GM12878 (cell line): Measurements from ENCODE around the gene S100A14. TPM values are rescaled to one million over a fixed set of nuclear protein-coding genes. Genes with fewer than 3 reads are reported as not detected.

Experiments used
- ATAC-seq: fragments of 200-7000 bp; cut with Tn5 transposase; 3 replicates; pipeline ENCODE4 v1.9.1; 2020; ENCODE audit warnings: mild to moderate bottlenecking, moderate library complexity
- BruUV-seq: library from RNA; stranded (reverse); fragments of 400-500 nt; replicated peaks from 2 replicates; lab custom pipeline; 2021; lab: Mats Ljungman, UMichigan
- CTCF ChIA-PET: fragments of 300-600 bp; sonication (Branson Sonifier 250); formaldehyde crosslinking; extraction: SDS; loops from one replicate; lab custom pipeline; 2021; ENCODE audit warnings: inconsistent platforms; lab: Yijun Ruan, JAX
- POLR2A ChIA-PET: fragments of 350-600 bp; formaldehyde crosslinking; extraction: SDS; loops from one replicate; lab custom pipeline; 2021; ENCODE audit warnings: inconsistent platforms; lab: Charles Lee
- RAD21 ChIA-PET: fragments of 300-600 bp; sonication (Branson Sonifier 250); formaldehyde crosslinking; loops from one replicate; lab custom pipeline; 2023; ENCODE audit warnings: antibody characterized with exemption; ENCODE audit not compliant: unreplicated experiment; lab: Charles Lee
- SMC1A ChIA-PET: fragments of 300-600 bp; sonication (Branson Sonifier 250); formaldehyde crosslinking; loops from one replicate; lab custom pipeline; 2023; ENCODE audit not compliant: unreplicated experiment, uncharacterized antibody; lab: Charles Lee
- DNase-seq: peaks from one replicate; pipeline ENCODE4 v3.0.0-alpha.2; 2011; ENCODE audit warnings: low read depth, low spot score
- FAIRE-seq: peaks from 3 replicates; lab custom pipeline; 2011; peaks lifted over from hg19 to GRCh38; lab: Jason Lieb, UNC
- H2AFZ ChIP-seq: 2 replicates; pipeline ENCODE4 v1.6.0; 2011; ENCODE audit warnings: low read depth, low read length, control low read depth; ENCODE audit not compliant: control insufficient read depth
- H3K27ac ChIP-seq: 2 replicates; pipeline ENCODE4 v1.5.1; 2011; ENCODE audit warnings: control low read depth; ENCODE audit not compliant: control insufficient read depth, insufficient read depth
- H3K27me3 ChIP-seq, 2 experiments: replicated peaks in 1 of 2; 2 replicates each; pipeline versions ENCODE4 v1.6.0 to v1.6.1; 2011; ENCODE audit warnings: low read length in 1 of 2; ENCODE audit not compliant: control insufficient read depth in 2 of 2, insufficient read depth in 2 of 2
- H3K36me3 ChIP-seq, 2 experiments: 2 replicates each; pipeline ENCODE4 v1.5.1; 2011; ENCODE audit warnings: low read length in 1 of 2; ENCODE audit not compliant: control insufficient read depth in 2 of 2, insufficient read depth in 2 of 2
- H3K4me1 ChIP-seq: 2 replicates; pipeline ENCODE4 v1.6.1; 2011; ENCODE audit warnings: mild to moderate bottlenecking, low read length, moderate library complexity, mixed read lengths; ENCODE audit not compliant: control insufficient read depth, insufficient read depth
- H3K4me2 ChIP-seq: 2 replicates; pipeline ENCODE4 v1.6.0; 2011; ENCODE audit warnings: control low read depth; ENCODE audit not compliant: control insufficient read depth, insufficient read depth
- H3K4me3 ChIP-seq: fragments of 200-600 bp; sonication (generic); 2 replicates; pipeline ENCODE4 v1.5.1; 2016
- H3K79me2 ChIP-seq: 2 replicates; pipeline ENCODE4 v1.6.0; 2011; ENCODE audit warnings: low read length; ENCODE audit not compliant: control insufficient read depth, insufficient read depth
- H3K9ac ChIP-seq: 2 replicates; pipeline ENCODE4 v1.8.0; 2011; ENCODE audit warnings: low read length, control low read depth, mixed read lengths; ENCODE audit not compliant: control insufficient read depth, insufficient read depth
- H3K9me3 ChIP-seq: replicated peaks from 3 replicates; pipeline ENCODE4 v1.5.1; 2011; ENCODE audit warnings: mild to moderate bottlenecking, low read length; ENCODE audit not compliant: control insufficient read depth, insufficient read depth
- H4K20me1 ChIP-seq: 2 replicates; pipeline ENCODE4 v1.6.0; 2011; ENCODE audit not compliant: control insufficient read depth, insufficient read depth
- BACH1 ChIP-seq: fragments of 450-650 bp; IDR thresholded peaks from 2 replicates; pipeline ENCODE4 v1.6.1; 2017; ENCODE audit warnings: mild to moderate bottlenecking, borderline replicate concordance
- CREB1 ChIP-seq: IDR thresholded peaks from 2 replicates; pipeline ENCODE4 v1.6.1; 2012; ENCODE audit warnings: low read depth, mild to moderate bottlenecking, inconsistent platforms
- POLR2AphosphoS5 ChIP-seq: IDR thresholded peaks from 2 replicates; pipeline ENCODE4 v1.6.1; 2011; ENCODE audit warnings: mild to moderate bottlenecking, low read length, inconsistent platforms
- RBBP5 ChIP-seq: fragments of 200-600 bp; sonication (generic); conservative IDR thresholded peaks from 2 replicates; pipeline ENCODE4 v1.6.1; 2016
- WGBS: methylation state at CpG from one replicate; pipeline ENCODE4 v1.1.6; 2016; ENCODE audit warnings: low lambda C conversion rate; ENCODE audit not compliant: insufficient replicate concordance, insufficient coverage; ENCODE audit errors: missing lambda C conversion rate; 5-methylcytosine and 5-hydroxymethylcytosine counted together
- in situ Hi-C: fragments of 300-500 bp; cut with MboI; formaldehyde crosslinking; loops from 9 replicates; pipeline ENCODE4 v1.14.3; 2018; ENCODE audit warnings: mixed read lengths
- intact Hi-C: fragments of 100-400 bp; cut with micrococcal nuclease; formaldehyde crosslinking; loops from one replicate; pipeline ENCODE4 v1.14.2; 2022; ENCODE audit not compliant: unreplicated experiment
- polyA plus RNA-seq, 11 experiments: library from polyadenylated mRNA; depleted of rRNA in 4 of 11; unstranded in 6 of 11; stranded (reverse) in 5 of 11; fragments of >200 nt; fragmentation: Nextera tagmentation in 4 of 11; fragmentation: Illumina TruSeq in 1 of 11; extraction: Ambion mirVana in 4 of 11; extraction: Trizol in 1 of 11; gene quantifications; 1 replicate in 1 of 11; 2 replicates in 10 of 11; pipeline versions ENCODE4 v1.2.1 to v1.2.3, GENCODE V29; 2011 to 2016; ENCODE audit warnings: inconsistent platforms in 2 of 11, missing spikeins in 2 of 11, low read depth in 1 of 11
- total RNA-seq, 4 experiments: library from RNA; depleted of rRNA in 3 of 4; stranded (reverse); fragments of >200 nt in 3 of 4; fragmentation: Illumina TruSeq in 1 of 4; extraction: Trizol in 1 of 4; gene quantifications; 2 replicates each; pipeline versions ENCODE4 v1.2.1 to v1.2.3, GENCODE V29; 2013 to 2021
- TF ChIP-seq, protein P1 (sequence below): IDR thresholded peaks from 2 replicates; pipeline ENCODE4 v1.6.1; 2012; ENCODE audit warnings: low read depth, low read length, improper control_type of control experiment
- TF ChIP-seq, protein P2 (sequence below): fragments of 450-650 bp; formaldehyde crosslinking; IDR thresholded peaks from 2 replicates; pipeline ENCODE4 v1.4.0; 2020; ENCODE audit warnings: mild to moderate bottlenecking, moderate library complexity
- TF ChIP-seq, protein P3 (sequence below): fragments of 450-650 bp; IDR thresholded peaks from 2 replicates; pipeline ENCODE4 v1.6.1; 2016; ENCODE audit warnings: mild to moderate bottlenecking, moderate library complexity, borderline replicate concordance

Gene S100A14
- total and polyA plus RNA-seq, 10 of the 15 experiments (the other 5 are each of a cell fraction or from before 2014, with no cell fraction given), result 0.20 to 0.77 (median 0.45) TPM; not detected in 4

DNA sequence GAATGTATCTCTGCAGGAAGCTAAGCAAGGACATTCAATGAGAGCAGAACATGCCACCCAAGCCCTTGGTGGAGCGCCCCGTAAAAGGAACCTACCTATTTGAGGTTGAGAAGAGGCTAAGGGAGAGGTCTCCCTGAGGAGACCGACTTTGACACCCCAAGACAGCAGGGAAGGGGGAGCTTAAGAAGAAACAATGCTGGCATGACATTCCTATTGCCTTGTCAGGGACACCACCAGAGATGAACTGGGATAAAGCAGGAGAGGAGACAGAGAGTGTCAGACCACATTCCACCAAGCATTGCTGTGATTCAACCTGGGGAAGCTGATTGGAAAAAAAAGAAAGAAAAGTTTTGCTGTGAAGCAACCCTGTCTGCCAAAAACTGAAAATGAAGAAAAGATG, 37.2 kb downstream of the S100A14 start:
- POLR2A ChIA-PET, result no interaction called here
- Histone ChIP-seq H4K20me1 (no peaks in the 10 kb centered on the region), H2AFZ (no peak overlapping the region), H3K36me3 (no peaks in the 10 kb centered on the region), H3K4me2 (no peak overlapping the region), H3K27me3 (no peaks in the 10 kb centered on the region), H3K9me3 (no peaks in the 10 kb centered on the region), H3K9ac (no peak overlapping the region), H3K27ac (no peak overlapping the region), H3K4me3 (no peak overlapping the region), H3K79me2 (no peaks in the 10 kb centered on the region), H3K4me1 (no peaks in the 10 kb centered on the region)
- WGBS, result 47% methylated on average over 3 of the region's 3 CpGs
- ATAC-seq (no peak), DNase-seq (no peak), FAIRE-seq (no peak)
- RAD21 ChIA-PET, result no interaction called here
- intact Hi-C loops, result no loop called here
- TF ChIP-seq BACH1 (no peak), RBBP5 (no peak), POLR2AphosphoS5 (no peak), CREB1 (no peak)
- TF ChIP-seq, protein P1, sequence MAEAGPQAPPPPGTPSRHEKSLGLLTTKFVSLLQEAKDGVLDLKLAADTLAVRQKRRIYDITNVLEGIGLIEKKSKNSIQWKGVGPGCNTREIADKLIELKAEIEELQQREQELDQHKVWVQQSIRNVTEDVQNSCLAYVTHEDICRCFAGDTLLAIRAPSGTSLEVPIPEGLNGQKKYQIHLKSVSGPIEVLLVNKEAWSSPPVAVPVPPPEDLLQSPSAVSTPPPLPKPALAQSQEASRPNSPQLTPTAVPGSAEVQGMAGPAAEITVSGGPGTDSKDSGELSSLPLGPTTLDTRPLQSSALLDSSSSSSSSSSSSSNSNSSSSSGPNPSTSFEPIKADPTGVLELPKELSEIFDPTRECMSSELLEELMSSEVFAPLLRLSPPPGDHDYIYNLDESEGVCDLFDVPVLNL, result no peak
- TF ChIP-seq, protein P2, sequence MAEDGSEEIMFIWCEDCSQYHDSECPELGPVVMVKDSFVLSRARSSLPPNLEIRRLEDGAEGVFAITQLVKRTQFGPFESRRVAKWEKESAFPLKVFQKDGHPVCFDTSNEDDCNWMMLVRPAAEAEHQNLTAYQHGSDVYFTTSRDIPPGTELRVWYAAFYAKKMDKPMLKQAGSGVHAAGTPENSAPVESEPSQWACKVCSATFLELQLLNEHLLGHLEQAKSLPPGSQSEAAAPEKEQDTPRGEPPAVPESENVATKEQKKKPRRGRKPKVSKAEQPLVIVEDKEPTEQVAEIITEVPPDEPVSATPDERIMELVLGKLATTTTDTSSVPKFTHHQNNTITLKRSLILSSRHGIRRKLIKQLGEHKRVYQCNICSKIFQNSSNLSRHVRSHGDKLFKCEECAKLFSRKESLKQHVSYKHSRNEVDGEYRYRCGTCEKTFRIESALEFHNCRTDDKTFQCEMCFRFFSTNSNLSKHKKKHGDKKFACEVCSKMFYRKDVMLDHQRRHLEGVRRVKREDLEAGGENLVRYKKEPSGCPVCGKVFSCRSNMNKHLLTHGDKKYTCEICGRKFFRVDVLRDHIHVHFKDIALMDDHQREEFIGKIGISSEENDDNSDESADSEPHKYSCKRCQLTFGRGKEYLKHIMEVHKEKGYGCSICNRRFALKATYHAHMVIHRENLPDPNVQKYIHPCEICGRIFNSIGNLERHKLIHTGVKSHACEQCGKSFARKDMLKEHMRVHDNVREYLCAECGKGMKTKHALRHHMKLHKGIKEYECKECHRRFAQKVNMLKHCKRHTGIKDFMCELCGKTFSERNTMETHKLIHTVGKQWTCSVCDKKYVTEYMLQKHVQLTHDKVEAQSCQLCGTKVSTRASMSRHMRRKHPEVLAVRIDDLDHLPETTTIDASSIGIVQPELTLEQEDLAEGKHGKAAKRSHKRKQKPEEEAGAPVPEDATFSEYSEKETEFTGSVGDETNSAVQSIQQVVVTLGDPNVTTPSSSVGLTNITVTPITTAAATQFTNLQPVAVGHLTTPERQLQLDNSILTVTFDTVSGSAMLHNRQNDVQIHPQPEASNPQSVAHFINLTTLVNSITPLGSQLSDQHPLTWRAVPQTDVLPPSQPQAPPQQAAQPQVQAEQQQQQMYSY (CRISPR knock-in tag), result no peak
- TF ChIP-seq, protein P3, sequence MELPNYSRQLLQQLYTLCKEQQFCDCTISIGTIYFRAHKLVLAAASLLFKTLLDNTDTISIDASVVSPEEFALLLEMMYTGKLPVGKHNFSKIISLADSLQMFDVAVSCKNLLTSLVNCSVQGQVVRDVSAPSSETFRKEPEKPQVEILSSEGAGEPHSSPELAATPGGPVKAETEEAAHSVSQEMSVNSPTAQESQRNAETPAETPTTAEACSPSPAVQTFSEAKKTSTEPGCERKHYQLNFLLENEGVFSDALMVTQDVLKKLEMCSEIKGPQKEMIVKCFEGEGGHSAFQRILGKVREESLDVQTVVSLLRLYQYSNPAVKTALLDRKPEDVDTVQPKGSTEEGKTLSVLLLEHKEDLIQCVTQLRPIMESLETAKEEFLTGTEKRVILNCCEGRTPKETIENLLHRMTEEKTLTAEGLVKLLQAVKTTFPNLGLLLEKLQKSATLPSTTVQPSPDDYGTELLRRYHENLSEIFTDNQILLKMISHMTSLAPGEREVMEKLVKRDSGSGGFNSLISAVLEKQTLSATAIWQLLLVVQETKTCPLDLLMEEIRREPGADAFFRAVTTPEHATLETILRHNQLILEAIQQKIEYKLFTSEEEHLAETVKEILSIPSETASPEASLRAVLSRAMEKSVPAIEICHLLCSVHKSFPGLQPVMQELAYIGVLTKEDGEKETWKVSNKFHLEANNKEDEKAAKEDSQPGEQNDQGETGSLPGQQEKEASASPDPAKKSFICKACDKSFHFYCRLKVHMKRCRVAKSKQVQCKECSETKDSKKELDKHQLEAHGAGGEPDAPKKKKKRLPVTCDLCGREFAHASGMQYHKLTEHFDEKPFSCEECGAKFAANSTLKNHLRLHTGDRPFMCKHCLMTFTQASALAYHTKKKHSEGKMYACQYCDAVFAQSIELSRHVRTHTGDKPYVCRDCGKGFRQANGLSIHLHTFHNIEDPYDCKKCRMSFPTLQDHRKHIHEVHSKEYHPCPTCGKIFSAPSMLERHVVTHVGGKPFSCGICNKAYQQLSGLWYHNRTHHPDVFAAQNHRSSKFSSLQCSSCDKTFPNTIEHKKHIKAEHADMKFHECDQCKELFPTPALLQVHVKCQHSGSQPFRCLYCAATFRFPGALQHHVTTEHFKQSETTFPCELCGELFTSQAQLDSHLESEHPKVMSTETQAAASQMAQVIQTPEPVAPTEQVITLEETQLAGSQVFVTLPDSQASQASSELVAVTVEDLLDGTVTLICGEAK, result no peak
- in situ Hi-C loops, result no loop called here
- CTCF ChIA-PET, result interaction anchor here (0.7 to 1.8 kb wide), 4 partner anchors 11 to 61 kb away, joined by 3 to 5 read pairs (median 3); no protein-coding TSS in a partner anchor
- SMC1A ChIA-PET, result interaction anchor here (1.3 kb wide), 1 partner anchor 47 kb away, joined by 3 read pairs; no protein-coding TSS in a partner anchor
- no TSS peak for BruUV-seq
